Activated naive CD4-positive, alpha-beta T cell treated with anti-CD3 and anti-CD28 coated beads, Interleukin-2, amount 50 U/mL, for 24 hours (primary cell): ENCODE measurements around the gene JAG1.
A peak's percentile ranks its signal among the peaks of the same experiment; 100 is the strongest.

Experiments used
- H3K27ac Mint-ChIP-seq: one replicate; pipeline ENCODE4 v1.8.0; 2021; ENCODE audit warnings: mild to moderate bottlenecking, mixed read lengths
- H3K27me3 Mint-ChIP-seq: one replicate; pipeline ENCODE4 v1.8.0; 2021; ENCODE audit warnings: mixed read lengths
- H3K36me3 Mint-ChIP-seq: one replicate; pipeline ENCODE4 v1.8.0; 2021; ENCODE audit warnings: mixed read lengths
- H3K4me1 Mint-ChIP-seq: one replicate; pipeline ENCODE4 v1.8.0; 2021; ENCODE audit warnings: mixed read lengths
- H3K4me3 Mint-ChIP-seq: one replicate; pipeline ENCODE4 v1.8.0; 2021; ENCODE audit warnings: mild to moderate bottlenecking, mixed read lengths
- H3K9me3 Mint-ChIP-seq: one replicate; pipeline ENCODE4 v1.8.0; 2021; ENCODE audit warnings: mixed read lengths

JAG1 gene

DNA sequence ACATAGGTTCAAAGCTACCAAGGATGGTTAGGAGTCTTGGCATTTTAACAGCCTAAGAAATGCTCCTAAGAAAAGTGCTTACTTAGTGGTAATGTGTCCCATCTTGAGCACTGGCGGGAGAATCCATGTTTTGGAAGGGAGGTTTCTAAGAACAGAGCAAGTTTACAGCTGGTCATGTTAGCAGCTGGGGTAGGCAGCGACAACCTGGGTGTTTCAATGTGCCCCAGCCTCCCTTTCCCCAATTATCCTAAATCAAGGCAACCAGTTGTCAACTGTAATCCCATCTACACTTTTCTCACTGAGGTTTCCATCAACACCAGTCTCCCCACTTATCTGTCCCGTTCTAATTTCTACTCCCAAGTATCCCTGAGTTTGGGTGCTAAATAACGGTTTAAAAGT is 1.6 kb upstream of the JAG1 start:
- Mint-ChIP-seq H3K36me3 (no peaks in the 10 kb centered on the region), H3K4me1 (peaks cover 24% of the 10 kb centered on the region), H3K27ac (no peak overlapping the region), H3K4me3 (peak overlapping the region; percentile 76), H3K9me3 (no peaks in the 10 kb centered on the region), H3K27me3 (peaks cover 41% of the 10 kb centered on the region)

DNA sequence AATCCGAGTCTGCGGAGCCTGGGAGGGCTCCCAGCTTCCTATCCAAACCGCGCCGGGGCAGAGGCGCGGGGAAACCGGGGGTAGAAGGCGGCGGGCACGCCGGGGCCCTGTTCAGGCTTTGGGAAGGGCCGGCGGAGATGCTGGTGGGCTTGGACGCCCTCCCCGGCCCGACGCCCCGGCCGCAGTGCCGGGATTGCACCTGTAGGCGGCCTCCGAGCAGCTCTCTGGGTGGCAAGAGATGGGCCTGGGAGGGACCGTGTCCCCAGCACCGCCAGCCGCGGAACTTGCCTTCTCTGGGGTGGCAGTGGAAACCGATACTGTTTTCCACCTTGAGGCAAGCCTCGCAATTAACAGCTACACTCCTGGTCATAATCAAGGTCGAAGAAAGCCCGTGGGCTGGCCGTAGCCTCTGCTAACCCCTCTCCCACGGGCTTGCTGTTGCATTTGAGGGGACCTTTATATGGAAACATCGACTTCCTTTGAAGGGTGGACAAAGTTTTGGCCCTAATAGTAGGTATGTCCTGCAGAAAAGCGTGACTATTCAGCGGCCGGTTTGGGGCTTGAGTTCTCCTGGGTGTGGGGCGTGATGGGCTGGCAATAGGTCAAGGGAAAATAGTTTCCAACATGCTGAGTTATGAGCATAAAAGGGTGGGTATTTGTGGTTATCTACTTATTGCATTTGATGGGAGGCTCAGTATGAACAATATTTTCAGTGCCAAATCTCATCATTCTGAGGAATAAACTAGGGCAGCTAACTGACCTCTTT is 1.1 kb upstream of the JAG1 start:
- Mint-ChIP-seq H3K36me3 (no peaks in the 10 kb centered on the region), H3K27me3 (peaks cover 47% of the 10 kb centered on the region), H3K9me3 (no peaks in the 10 kb centered on the region), H3K27ac (no peak overlapping the region), H3K4me3 (peak overlapping the region; percentile 76), H3K4me1 (peaks cover 24% of the 10 kb centered on the region)

DNA sequence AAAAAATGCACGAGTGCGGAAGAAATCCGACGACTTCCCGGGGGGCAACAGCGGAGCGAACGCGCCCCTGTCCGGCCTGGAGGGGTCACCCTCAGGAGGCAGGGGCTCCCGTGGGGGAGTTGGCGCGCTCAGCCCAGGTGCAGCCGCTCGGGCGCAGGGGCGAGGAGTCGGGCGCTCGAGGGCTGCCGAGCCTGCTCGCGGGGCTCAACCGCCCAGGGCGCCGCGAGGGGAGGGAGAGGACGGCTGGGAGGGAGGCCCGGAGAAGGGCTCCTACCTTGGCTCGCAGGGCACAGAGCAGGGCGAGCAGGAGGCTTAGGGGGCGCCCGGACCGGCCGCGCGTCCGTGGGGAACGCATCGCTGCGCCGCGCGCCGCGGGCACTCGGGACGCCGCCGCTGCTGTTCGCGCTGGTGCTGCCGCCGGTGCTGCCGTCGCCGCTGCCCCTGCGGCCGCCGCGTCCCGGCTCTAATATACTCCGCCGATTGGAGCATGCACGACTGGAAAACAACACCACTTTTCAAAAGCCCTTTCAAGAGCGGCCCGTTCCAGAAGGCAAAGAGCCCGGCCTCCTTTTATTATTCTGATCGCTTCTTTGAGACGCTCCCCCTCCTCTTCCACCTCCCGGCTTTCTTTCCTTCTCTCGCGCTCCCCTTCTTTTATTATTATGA is 490 bp downstream of the JAG1 start:
- H3K36me3 Mint-ChIP-seq: no peaks in the 10 kb centered on the region
- H3K27me3 Mint-ChIP-seq: peaks cover 48% of the 10 kb centered on the region
- peaks cover 24% of the 10 kb centered on the region for H3K4me1 Mint-ChIP-seq
- peak overlapping the region; percentile 84 for H3K4me3 Mint-ChIP-seq
- no peak overlapping the region for H3K27ac Mint-ChIP-seq
- H3K9me3 Mint-ChIP-seq: no peaks in the 10 kb centered on the region

DNA sequence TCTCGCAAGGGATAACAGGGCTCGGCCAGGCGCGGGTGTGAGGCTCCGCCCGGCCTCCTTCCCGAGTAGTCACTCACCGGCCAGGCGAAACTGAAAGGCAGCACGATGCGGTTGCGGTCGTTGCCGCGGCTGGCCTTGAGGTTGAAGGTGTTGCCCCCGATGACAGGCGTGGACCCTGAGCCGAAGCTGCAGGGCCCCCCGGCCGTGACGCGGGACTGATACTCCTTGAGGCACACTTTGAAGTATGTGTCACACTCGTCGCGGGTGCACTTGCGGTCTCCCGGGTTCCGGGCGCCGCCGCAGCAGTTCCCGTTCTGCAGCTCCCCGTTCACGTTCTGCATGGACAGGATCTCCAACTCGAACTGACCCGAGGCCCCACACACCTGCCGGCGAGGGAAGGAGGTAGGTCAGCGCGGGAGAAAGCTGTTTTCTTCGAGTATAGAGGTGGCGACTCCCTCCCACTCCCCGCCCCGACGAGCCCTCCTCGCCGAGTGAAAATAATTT is 1.1 kb downstream of the JAG1 start:
- Mint-ChIP-seq H3K27ac (no peak overlapping the region), H3K36me3 (no peaks in the 10 kb centered on the region), H3K27me3 (peaks cover 45% of the 10 kb centered on the region), H3K4me3 (peak overlapping the region; percentile 74), H3K4me1 (peaks cover 24% of the 10 kb centered on the region), H3K9me3 (no peaks in the 10 kb centered on the region)

DNA sequence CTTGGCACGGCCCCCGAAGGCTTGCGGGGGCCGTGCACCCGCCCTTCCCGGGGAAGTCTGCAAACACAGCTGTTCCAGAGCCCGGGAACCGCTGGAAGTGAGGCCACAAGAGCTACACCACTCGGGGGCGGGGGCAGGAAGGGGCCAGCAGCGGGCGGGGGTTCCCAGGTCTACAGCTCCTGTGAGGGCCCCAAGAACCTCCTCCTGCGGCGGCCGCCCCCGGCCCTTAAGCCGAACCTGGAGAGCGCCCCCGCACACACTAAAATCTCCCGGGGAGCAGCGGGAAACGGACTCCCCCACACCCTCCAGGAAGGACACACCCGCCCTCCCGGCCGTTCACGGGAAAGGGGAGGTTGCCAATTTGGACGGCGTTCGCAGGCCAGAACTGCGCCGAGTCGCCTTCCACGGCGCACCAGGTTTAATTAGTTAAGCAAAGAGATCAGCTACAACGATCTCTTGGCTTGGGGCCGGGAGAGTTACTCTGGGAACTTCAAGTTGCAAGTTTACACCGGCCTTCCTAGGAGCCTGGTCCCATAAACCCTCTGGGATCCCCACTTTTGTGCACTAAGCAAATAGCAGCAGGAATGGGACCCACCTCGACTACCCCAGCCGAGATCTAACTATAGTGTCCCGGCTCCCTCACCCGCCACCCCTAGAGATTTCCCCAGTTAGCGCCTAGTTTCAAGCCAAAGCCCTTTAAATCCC is 1.7 kb downstream of the JAG1 start:
- Mint-ChIP-seq H3K27ac (no peak overlapping the region), H3K36me3 (no peaks in the 10 kb centered on the region), H3K4me3 (peak overlapping the region; percentile 74), H3K9me3 (no peaks in the 10 kb centered on the region), H3K27me3 (peaks cover 43% of the 10 kb centered on the region), H3K4me1 (peaks cover 24% of the 10 kb centered on the region)

DNA sequence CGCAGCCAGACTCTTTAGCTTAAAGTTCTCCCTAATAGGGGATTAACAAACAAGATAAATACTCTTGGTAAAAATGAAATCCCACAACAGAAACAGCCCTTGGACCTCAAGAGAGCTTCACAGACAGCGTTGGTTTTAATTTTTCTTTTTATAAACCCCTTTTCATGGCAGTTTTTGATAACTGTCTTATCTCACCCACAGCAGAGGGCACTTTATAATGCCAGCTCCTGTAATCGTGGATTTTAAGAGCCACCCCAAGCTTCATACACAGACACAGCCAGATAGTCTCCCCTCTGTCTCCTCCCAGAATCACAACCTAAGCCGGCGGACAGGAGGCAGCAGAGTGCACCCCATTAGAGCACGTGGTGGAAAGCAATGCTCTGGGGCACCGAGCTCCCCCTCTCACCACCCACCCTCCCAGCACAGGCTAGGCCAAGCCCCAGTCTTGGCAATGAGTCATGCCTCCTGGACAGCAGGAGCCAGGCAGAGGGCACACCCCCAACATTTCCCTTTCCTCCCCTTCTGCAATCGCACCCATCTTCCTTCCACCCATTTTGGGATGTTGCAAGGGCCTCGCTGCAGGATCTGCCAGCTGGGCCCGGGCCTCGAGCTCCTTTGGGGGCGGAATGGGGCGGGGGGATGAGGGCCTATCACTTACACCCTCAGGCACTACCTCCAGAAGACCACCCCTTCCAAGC is 2.4 kb downstream of the JAG1 start:
- H3K4me1 Mint-ChIP-seq: peaks cover 24% of the 10 kb centered on the region
- H3K4me3 Mint-ChIP-seq: peak overlapping the region; percentile 11
- peaks cover 36% of the 10 kb centered on the region for H3K27me3 Mint-ChIP-seq
- H3K27ac Mint-ChIP-seq: no peak overlapping the region
- no peaks in the 10 kb centered on the region for H3K36me3 Mint-ChIP-seq
- no peaks in the 10 kb centered on the region for H3K9me3 Mint-ChIP-seq

DNA sequence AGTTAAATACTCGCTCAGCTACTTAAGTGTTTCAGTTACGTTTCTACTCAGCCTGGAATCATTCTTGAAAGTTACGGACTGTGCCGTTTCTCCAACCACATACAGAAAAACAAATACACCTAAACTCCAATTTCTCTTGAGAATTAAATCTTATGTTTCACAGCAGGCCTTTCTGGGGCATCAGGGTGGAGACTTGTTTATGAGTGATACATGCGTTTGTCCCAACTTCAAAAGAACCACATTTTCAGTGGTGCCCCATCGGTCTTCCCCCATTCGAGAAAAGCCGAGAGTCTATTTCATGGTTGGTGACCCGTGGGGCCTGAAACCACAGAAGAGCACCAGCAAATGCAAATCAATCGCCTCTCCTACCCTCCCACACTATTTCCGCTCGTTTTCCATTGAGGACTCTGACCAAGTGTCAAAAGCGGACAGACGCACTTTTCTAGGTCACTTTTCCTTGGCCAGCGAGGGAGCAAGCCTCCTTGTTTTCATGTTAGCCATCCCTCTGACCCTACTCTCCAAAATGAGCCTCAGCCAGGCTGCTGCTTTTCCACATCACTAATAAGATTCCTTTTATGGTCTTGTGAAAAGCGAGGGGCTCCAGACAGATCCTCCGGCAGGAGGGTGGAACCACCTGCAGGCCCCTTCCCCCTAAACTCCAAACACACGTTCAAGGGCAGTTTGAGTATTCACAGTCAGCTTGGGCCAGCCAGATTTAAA is 3.1 kb downstream of the JAG1 start:
- H3K4me1 Mint-ChIP-seq: peaks cover 24% of the 10 kb centered on the region
- no peaks in the 10 kb centered on the region for H3K36me3 Mint-ChIP-seq
- H3K27me3 Mint-ChIP-seq: peaks cover 37% of the 10 kb centered on the region
- no peaks in the 10 kb centered on the region for H3K9me3 Mint-ChIP-seq
- H3K4me3 Mint-ChIP-seq: no peak overlapping the region
- H3K27ac Mint-ChIP-seq: no peak overlapping the region

DNA sequence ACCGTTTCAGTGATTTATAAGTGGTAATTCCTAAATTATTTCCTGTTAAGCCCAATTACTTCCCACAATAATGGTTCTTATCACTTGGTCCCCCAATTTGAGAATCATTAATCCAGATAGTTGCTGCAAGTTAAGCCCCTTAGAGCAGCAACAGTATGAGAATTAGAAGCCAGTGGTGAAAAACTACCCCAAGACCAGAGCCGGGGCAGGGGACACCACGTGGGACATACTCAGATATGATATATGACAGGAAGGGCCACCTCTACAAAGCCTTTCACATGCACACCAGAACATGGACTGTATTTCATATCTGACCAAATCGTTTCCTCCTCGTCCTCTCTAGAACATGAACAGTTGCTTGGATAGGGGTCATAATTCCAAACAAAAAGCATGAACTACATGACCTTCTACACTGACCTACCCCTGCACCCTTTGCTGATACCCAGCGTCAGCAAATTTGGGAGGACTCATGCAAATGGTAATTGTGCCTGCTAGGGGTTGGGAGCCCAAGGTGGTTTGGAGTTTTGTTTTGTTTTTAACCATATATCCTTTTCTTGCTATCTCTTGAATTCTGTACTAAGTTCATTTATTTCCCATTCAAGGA is 3.9 kb downstream of the JAG1 start:
- H3K4me3 Mint-ChIP-seq: no peak overlapping the region

DNA sequence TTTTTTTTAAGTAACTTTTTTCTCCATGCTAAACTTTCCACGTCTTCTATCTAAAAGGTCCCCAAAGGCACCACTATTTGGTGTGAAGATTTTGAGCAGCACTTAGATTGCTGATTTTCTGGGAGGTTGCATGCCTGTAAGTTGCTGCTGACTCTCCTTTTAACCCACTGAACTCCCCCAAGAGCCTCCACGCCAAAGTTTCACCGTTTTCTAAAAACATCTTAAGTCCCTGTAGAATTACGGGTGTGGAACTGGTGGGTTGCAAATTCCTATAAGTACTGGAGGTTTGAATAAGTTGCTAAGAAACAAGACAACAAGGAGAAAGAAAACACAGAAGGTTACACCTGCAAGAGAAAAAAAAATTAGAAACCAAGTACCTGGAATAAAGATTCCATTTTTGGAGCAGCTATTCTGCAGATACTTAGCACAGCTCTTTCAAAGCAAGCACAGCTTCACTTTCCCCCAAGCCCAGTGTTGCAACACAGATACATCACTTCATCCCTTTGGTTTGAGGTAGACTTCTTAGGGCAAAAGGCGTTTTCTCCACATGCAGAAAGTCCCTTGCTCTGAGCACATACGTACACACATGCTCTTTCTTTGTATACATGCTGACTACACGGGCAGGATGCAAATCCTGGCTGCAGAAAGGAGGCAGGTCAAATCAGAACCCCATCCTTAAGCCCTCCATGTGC is 5.0 kb downstream of the JAG1 start:
- H3K27ac Mint-ChIP-seq: no peak overlapping the region
- no peaks in the 10 kb centered on the region for H3K9me3 Mint-ChIP-seq
- peaks cover 33% of the 10 kb centered on the region for H3K27me3 Mint-ChIP-seq
- no peak overlapping the region for H3K4me3 Mint-ChIP-seq
- no peaks in the 10 kb centered on the region for H3K36me3 Mint-ChIP-seq
- peaks cover 19% of the 10 kb centered on the region for H3K4me1 Mint-ChIP-seq

More for the DNA sequence above, 3.9 kb downstream of the JAG1 start:
- Mint-ChIP-seq H3K36me3 (no peaks in the 10 kb centered on the region), H3K4me1 (peaks cover 21% of the 10 kb centered on the region), H3K9me3 (no peaks in the 10 kb centered on the region), H3K27me3 (peaks cover 32% of the 10 kb centered on the region), H3K27ac (no peak overlapping the region)

DNA sequence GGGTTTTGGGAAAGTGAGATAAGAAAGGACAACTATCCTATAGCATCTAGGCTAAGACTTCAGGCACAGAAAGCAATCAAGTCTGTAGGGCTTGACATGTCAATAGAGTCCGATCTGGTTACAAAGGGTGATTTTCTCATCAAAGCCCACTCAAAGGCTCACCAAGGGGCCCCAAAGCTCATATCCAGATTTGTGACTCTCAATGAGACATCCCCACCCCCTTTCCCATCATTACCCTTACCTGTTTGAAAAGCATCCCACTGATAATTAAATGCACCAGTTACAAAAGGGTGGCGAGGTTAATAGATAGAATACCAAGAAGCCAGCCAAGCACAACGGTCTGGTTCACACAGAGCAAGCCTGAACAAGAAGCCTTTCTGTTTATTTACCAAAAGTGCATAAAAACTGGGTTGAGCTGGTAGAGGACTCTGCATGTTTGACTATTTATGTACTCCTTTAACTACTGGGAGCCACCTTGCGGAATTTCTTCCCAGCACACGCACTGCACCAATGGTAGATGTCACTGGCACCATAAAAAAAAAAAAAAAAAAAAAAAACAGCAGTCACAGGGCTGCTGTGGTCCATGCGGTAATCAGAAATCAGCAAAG is 6.1 kb downstream of the JAG1 start:
- H3K36me3 Mint-ChIP-seq: no peaks in the 10 kb centered on the region
- H3K27me3 Mint-ChIP-seq: peaks cover 32% of the 10 kb centered on the region
- H3K4me3 Mint-ChIP-seq: no peak overlapping the region
- no peak overlapping the region for H3K27ac Mint-ChIP-seq
- peaks cover 12% of the 10 kb centered on the region for H3K4me1 Mint-ChIP-seq
- no peaks in the 10 kb centered on the region for H3K9me3 Mint-ChIP-seq

DNA sequence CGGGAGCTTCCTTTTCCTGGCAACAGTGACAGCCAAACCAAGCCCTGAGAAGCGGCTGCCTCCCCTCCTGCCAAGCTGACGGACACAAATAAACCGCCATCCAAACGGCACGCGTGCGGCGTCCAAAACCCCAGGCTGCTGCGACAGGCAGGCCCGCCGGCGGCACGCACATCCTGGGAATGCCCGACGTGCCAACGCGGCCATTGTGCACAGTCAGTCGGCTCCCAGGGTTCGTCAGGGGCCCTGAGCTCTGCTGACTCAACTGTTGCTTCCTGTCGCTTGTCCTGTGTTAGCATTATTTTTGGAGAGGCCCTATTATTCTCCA is 6.8 kb downstream of the JAG1 start:
- Mint-ChIP-seq H3K9me3 (no peaks in the 10 kb centered on the region), H3K4me1 (peaks cover 6% of the 10 kb centered on the region), H3K27ac (no peak overlapping the region), H3K36me3 (no peaks in the 10 kb centered on the region), H3K4me3 (no peak overlapping the region), H3K27me3 (peaks cover 28% of the 10 kb centered on the region)

DNA sequence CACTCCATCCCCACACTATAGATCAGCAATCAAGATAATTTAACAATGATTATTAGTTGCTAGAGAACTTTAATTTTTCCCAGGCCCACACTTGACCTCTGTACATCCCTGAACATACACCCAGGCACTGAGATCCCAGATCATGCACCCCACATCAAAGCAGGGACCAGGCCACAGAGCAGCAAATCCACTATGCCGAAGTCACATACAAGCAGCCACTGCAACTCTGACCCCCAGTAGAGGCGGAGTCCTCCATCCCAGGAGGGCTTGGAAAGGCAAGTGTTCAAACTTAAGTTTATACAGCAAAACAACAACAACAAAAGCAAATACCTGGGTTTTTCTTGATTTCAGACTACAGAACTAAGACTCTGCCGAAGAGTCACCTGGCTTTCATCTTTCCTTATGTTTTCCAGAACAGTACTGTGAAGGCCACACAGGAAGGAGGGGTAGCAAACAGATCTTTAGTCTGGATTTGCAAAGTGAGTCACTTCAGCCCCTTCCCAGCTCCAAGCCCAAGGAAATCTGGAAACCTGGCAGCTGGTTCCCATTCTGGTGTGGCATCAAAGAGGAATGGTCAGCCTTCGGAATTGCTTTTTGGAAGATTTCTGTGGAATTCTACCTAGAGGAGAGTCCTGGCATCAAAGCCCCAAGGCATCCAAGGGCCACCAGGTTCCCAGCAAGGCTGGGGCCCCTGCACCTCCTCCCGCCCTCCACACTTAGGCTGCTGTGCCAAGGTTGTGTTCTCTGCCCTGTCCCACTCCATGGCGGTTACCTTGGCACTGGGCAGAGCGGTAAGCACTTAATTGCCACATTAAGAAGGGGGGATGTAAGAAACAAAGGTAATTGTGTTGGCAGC is 7.3 kb downstream of the JAG1 start:
- no peak overlapping the region for H3K4me3 Mint-ChIP-seq
- H3K27ac Mint-ChIP-seq: no peak overlapping the region
- no peaks in the 10 kb centered on the region for H3K9me3 Mint-ChIP-seq
- H3K36me3 Mint-ChIP-seq: no peaks in the 10 kb centered on the region
- peaks cover 4% of the 10 kb centered on the region for H3K4me1 Mint-ChIP-seq
- peaks cover 30% of the 10 kb centered on the region for H3K27me3 Mint-ChIP-seq

DNA sequence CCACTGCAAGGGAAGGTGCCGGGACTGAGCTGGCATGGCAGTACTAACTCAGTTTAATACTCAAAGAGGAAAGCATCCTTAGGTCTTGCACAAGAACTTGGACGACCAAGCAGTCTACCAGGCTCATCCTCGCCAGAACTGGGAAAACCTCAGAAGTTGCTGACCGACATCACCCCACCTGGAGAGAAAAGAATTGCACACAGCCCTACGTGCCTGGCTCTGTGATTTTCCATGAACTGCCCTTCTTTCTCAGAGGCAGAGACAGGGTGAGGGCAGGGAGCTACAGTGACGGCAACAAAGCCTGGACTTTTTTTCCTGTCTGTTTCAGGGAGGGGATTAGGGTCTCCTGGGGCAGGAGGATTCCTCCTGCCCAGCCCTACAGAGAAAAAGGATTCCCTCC is 8.0 kb downstream of the JAG1 start:
- no peak overlapping the region for H3K4me3 Mint-ChIP-seq
- H3K4me1 Mint-ChIP-seq: no peaks in the 10 kb centered on the region
- H3K9me3 Mint-ChIP-seq: no peaks in the 10 kb centered on the region
- no peaks in the 10 kb centered on the region for H3K36me3 Mint-ChIP-seq
- H3K27ac Mint-ChIP-seq: no peak overlapping the region
- peaks cover 27% of the 10 kb centered on the region for H3K27me3 Mint-ChIP-seq
